NCI-H446 (cell line): ENCODE data around the gene DOP1A.

Experiments used
- DNase-seq, 2 experiments: peaks; one replicate each; lab custom pipeline; 2025; lab: John Stamatoyannopoulos, UW

DOP1A gene

GRCh38 chr6:83071707-83072106 lies 4.2 kb downstream of the DOP1A start:
- no peak for DNase-seq

DNA sequence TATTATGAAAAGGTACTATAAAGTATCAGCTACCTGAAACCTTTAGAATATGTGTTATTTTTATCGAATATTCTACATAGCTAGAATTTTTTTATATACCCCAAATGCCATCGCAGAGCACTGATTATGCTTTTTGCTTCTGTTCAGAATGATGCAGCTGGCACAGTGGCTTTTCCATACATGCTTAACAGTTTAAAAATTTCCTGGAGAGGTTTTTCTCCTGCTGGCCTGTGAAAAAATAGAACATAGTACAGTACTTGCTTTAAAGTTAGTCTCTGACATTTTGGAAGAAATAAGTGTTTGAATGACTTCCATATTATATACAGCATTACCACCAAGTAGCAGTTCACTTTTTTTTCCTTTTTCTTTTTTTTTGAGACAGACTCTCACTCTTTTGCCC lies 5.3 kb downstream of the DOP1A start:
- DNase-seq: no peak

DNA sequence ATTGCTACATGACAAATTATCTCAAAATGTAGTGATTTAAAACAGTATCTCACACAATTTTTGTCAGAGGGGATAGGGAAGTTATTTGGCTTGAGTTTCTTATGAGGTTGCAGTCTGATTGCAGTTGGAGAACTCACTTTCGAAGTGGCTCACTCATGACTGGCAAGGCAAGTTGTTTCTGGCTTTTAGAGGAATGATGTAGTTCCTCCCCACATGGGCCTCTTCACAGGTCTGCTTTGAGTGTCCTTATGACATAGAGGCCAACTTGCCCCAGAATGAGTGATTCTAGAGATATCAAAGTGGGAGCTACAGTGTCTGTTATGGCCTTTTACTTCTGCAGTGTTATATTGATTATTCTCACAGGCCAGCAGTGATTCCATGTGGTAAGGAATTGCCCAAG lies 6.1 kb downstream of the DOP1A start:
- no peak for DNase-seq

DNA sequence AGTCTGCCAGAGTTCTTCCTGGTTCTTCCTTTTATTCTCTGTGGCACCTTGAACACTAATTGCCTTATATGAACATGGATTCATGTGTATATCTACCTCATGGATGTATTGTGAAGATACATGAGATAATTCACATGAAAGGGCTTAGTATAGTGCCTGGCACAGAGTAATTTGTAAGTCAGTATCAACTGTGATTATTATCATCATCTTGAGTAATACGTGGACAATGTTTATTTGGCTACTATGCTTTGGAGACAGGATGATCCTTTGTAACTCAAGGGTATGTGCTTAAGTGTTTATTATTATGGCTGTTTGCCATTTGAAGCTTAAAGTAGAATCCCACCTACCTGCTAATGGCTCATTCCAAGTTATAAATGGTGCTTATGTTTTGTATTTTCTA lies 16.0 kb downstream of the DOP1A start:
- DNase-seq: no peak

GRCh38 chr6:83086751-83087150 lies 19.3 kb downstream of the DOP1A start:
- DNase-seq: no peak

DNA sequence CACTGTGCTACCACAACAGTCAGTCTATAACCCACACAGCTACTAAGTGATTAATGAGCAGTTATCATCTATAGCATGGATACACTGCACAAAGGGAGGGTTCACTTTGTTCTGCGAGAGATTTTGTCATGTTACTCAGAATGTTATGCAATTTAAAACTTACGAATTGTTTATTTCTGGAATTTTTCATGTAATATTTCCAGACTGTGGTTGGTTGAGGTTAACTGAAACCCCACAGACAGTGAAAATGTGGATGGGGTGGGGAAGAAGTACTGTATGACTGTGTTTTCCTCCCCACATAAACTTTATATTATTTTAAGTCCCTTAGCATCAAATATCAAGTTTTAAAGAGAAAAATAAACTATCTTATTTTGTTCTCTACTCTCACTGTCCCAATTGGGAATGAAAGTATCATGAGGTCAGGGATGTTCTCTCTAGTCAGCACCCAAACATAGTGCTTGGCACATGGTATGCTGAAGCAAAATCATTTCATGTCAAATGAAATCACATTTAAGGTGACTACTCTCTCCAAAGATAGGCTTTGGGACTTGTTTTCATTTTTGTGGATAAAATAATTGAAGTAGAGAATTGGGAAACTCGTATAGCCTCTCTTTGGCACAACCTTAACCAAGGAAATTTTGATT lies 25.4 kb downstream of the DOP1A start:
- no peak for DNase-seq

DNA sequence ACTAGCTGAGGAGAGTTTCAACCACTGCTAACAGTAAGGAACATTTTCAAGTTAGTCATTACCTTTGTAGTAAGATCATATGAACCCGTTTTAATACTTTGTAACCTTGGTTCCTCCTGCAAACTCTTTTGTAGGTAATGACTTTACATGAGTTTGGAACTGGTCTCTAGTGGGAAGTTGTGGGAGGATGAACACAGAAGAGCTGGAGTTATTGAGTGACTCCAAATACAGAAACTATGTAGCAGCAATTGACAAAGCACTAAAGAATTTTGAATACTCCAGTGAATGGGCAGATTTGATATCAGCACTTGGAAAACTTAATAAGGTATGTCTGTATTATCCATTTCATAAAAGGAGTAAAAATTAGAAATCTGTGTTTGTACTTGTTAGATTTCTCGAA lies 29.3 kb downstream of the DOP1A start:
- DNase-seq: no peak

GRCh38 chr6:83097204-83097603 lies 29.7 kb downstream of the DOP1A start:
- no peak for DNase-seq

GRCh38 chr6:83097675-83098074 lies 30.2 kb downstream of the DOP1A start:
- DNase-seq: no peak

- DNase-seq: no peak
Observed at GRCh38 chr6:83098589-83098988, 31.1 kb downstream of the DOP1A start.

DNA sequence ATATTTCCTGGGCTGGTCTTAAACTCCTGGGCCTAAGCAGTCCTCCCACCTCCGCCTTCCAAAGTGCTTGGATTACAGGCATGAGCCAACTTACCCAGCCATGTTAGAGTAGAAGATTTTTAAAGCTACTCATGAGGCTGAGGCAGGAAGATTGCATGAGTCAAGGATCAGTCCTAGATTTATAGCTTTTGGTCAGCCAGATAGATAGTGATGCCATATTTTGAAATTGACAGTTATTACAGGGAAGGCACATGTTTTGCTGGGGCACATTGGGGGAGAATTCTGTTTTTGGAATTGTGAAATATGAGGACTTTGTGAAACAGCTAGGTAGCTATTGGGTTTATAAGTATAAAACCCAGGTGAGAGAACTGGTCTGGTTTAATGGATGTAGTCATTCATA lies 40.9 kb downstream of the DOP1A start:
- DNase-seq: no peak

GRCh38 chr6:83113258-83113657 lies 45.8 kb downstream of the DOP1A start:
- no peak for DNase-seq

- DNase-seq: no peak
Observed at GRCh38 chr6:83114164-83114563, 46.7 kb downstream of the DOP1A start.

DNA sequence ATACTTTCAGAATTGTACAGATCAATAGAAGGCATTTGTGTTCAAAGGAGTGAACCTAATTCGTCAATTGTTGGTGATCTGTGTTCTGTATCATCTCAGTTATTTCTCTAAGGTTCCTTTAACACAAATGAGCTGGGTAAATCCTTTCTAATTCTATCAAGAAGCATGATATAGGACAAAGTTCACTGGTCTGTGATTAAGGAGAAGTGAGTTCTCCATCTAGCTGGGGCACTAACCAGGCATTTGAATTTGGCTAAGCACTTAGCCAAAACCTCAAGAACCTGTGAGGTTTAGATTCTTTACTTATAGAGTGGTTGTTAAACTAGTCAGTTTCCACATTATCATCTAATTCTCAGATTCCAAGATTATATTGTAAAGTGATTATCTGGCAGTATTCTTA lies 50.3 kb downstream of the DOP1A start:
- DNase-seq: no peak

- no peak for DNase-seq
Observed at GRCh38 chr6:83119742-83120300, 52.4 kb downstream of the DOP1A start.

DNA sequence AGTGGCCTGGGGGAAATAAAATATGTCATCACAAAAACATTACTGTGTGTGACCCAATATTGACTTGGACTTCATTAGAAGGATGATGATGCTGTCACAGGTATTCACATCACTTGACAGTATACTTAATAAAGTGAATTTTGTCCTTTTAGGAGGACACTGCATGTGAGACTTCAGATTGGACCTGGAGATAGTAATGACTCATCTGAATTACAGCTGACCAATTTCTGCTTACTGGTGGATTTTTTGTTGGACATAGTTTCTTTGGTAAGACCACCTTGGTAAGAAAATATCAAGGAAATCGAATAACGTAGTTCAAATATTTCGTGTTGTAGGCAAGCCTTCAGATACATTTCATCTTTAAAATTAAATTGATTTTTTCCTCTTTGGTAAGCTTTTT lies 57.1 kb downstream of the DOP1A start:
- DNase-seq: no peak

DNA sequence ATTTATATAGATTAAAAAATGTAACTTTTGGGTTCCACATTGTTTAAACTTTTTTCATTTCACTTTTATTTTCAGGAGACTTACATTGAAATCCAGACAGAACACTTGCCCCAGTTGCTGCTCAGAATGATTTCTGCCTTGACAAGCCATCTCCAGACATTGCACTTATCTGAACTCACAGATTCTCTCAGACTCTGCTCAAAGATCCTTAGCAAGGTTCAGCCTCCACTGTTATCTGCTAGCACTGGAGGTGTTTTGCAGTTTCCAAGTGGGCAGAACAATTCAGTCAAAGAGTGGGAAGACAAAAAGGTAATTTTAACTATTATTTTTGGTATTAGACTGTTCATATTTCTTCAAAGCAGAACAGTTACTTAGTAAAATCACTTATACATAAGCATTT lies 58.0 kb downstream of the DOP1A start:
- no peak for DNase-seq

- no peak for DNase-seq
Observed at GRCh38 chr6:83126223-83126622, 58.8 kb downstream of the DOP1A start.

- no peak for DNase-seq
Observed at GRCh38 chr6:83126807-83127206, 59.3 kb downstream of the DOP1A start.

DNA sequence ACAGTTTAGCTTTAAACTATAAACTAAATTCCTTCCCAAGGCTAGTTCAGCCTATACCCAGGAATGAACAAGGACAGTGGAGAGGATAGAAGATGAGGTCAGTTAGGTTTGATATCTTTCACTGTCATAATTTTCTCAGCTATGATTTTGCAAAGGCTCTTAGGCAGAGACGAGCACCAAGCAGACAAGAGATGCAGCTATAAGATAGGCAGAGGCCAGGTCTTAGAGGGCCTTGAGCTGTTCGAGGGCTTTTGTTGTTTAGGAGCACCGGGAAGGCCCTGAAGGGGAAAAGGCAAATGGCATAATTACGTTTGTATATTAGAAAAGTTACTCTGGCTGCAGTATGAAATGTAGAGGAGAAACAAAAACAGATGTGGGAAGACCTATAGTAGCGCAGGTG lies 59.8 kb downstream of the DOP1A start:
- DNase-seq: no peak

- no peak for DNase-seq
Observed at GRCh38 chr6:83127976-83128375, 60.5 kb downstream of the DOP1A start.

GRCh38 chr6:83132121-83132520 lies 64.7 kb downstream of the DOP1A start:
- DNase-seq: no peak

DNA sequence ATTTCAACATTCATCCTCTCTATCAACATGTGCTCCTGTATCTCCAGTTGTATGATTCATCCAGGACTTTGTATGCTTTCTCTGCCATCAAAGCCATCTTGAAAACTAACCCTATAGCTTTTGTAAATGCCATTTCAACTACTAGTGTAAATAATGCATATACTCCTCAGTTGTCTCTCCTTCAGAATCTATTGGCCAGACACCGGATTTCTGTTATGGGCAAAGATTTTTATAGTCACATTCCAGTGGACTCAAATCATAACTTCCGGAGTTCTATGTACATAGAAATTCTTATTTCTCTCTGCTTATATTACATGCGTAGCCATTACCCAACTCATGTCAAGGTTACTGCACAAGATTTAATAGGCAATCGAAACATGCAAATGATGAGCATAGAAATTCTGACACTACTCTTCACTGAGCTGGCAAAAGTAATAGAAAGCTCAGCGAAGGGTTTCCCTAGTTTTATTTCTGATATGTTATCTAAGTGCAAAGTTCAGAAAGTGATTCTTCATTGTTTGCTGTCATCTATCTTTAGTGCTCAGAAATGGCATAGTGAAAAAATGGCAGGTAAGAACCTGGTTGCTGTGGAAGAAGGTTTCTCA lies 70.7 kb downstream of the DOP1A start:
- DNase-seq: no peak

DNA sequence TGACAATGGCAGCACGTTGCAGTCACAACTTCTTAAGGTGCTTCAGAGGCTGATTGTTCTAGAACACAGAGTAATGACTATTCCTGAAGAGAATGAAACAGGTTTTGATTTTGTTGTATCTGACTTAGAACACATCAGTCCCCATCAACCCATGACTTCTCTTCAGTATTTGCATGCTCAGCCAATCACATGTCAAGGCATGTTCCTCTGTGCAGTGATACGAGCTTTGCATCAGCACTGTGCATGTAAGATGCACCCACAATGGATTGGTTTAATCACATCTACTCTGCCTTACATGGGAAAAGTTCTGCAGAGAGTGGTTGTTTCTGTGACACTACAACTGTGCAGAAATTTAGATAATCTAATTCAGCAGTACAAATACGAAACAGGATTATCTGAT lies 71.3 kb downstream of the DOP1A start:
- no peak for DNase-seq
